Mucosa of descending colon (tissue), 3 donors: ENCODE data around the gene PIAS1. TPM values are rescaled to one million over a fixed set of nuclear protein-coding genes. Genes with fewer than 3 reads are reported as not detected.

ENCODE experiments used
- total RNA-seq, 3 donors: library from RNA; stranded (reverse); fragmentation: NEBNext Ultra II Directional in 2 of 3; extraction: Animal tissue kit (Norgen Biotek cat#: 25700) in 2 of 3; gene quantifications; one replicate each; pipeline versions ENCODE4 v1.2.1 to v1.2.4, GENCODE V29; 2021 to 2023
- donor health status: DM: no; HTN: no; CAD: no; lungs with moderate emphysema.
- donor health status: DM: no; HTN: no; CAD: no.
- donor health status: DM: no; HTN: yes; CAD: no.

The PIAS1 gene
- total RNA-seq, 3 donors from 2014 or later = 35.4 to 59.3 (median 37.7) TPM

Other genes with a start within 250 kb of the PIAS1 start
- under 1 TPM; 0.34 to 0.63 (median 0.58) TPM for gene SKOR1, start 228.8 kb upstream of the PIAS1 start, total RNA-seq
- gene RNU6-1, start 214.3 kb upstream of the PIAS1 start, total RNA-seq = not detected
- 100 to 1,000 TPM in 1 of 3 donors, 10 to 100 TPM in 2; 50.8 to 122 (median 98.1) TPM for gene CALML4, start 151.0 kb downstream of the PIAS1 start, total RNA-seq
- gene CLN6, start 175.4 kb downstream of the PIAS1 start, total RNA-seq = 10 to 100 TPM; 20.1 to 39.2 (median 31.0) TPM
- 10 to 100 TPM; 50.4 to 65.3 (median 65.3) TPM for gene FEM1B, start 223.4 kb downstream of the PIAS1 start, total RNA-seq